Hypothalamus (tissue), 51 donors: ENCODE measurements around the gene GRIK3.

Experiments used
- DNase-seq, 51 donors: peaks; one replicate each; lab custom pipeline; 2025; lab: John Stamatoyannopoulos, UW

Gene GRIK3

GRCh38 chr1:36836196-36836883, 198.0 kb downstream of the GRIK3 start:
- peak in 9 of 51 donors; percentile 4 to 40 (median 14) for DNase-seq

DNA sequence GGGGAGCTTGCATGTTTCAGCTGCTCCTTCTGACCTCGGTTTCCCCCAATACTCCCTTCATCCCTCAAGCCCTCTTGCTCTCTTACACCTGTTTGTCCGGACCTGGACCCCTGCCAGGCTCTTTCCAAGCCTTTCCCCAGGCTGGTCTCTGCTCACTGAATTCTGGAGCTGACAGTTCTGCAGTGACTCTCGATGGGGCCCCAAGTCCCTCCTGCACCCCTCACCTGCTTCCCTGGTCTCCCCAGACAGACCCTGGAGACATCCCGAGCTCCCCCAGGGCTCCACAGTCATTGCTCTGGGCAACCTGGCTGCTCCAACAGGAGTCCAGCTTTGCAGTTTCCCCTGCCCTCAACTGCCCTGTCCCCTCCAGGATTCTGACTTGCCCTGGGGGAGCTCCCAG, 198.6 kb downstream of the GRIK3 start:
- DNase-seq = no peak

GRCh38 chr1:36835017-36835695, 199.2 kb downstream of the GRIK3 start:
- DNase-seq = peak in 8 of 51 donors; percentile 4 to 39 (median 20)

GRCh38 chr1:36834586-36834985, 199.7 kb downstream of the GRIK3 start:
- DNase-seq = no peak

DNA sequence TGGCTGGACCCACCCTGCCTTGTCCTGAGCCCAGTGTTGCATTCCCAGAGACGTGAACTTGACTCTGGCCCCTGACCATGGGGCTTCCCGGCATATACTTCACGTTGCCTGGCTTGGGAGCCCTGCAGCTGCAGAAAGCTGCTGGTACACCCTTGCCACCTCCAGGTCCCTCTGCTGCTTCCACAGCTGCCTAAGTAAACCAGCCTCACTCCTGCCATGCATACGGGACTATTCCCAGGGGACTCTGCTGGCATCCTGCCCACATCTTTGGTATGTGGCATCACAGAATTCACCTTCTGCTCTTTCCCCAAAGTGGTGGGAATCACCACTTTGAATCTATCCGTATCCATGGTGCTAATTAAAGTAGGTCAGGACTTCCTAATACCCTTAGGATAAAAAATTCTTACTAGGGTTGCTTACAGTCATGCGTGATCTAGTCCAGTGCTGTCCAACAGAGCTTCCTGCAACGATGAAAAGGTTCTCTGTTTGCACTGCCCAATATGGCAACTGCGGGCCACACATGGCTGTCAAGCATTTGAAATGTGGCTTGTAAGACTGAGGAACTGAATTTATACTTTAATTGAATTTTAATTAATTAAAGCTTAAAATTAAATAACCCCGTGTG, 203.0 kb downstream of the GRIK3 start:
- DNase-seq = peak in 5 of 51 donors; percentile 8 to 18 (median 13)

GRCh38 chr1:36829961-36830360, 204.4 kb downstream of the GRIK3 start:
- DNase-seq = peak in 1 of 51 donors; percentile 50

DNA sequence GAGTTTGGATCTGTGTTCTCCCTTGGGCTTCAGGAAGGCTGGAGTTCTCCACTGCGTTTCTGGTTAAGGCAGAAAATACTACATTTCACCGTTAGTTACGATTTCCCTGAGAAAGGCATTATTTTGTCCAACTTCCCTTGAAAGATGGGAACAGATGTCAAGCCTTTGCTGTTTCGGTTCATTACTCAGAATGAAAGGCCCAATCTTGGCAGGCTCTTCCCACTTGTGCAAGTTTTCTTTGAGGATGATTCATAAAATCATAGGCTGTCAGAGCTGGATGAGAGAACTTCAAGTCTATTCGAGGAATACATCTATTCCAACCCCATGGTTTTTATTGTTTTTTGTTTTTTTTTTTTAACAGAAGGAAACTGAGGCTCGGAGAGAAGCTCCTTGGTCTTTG, 205.2 kb downstream of the GRIK3 start:
- peak in 2 of 51 donors; percentile 15 to 33 for DNase-seq

DNA sequence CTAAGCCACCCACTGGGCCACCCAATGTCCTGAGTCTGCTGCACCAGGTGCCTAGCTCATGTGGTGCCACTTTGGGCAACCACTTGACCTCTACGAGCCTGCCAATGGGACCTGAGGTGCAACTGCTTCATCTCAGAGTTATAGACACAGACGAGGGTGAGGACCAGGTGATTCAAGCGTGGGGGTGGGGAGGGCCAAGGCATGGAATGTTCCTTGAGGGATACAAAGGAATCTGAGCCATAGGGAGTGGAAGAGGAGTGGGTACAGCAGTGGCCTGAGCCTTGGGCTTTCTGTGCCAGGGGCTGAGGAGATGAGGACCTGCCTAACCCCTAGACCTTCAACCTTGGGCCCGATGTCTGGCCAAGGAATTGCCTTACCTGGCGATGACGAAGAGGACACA, 209.1 kb downstream of the GRIK3 start:
- no peak for DNase-seq

GRCh38 chr1:36824390-36824861, 209.9 kb downstream of the GRIK3 start:
- peak in 18 of 51 donors; percentile 7 to 51 (median 27) for DNase-seq

GRCh38 chr1:36822648-36823047, 211.7 kb downstream of the GRIK3 start:
- no peak for DNase-seq

DNA sequence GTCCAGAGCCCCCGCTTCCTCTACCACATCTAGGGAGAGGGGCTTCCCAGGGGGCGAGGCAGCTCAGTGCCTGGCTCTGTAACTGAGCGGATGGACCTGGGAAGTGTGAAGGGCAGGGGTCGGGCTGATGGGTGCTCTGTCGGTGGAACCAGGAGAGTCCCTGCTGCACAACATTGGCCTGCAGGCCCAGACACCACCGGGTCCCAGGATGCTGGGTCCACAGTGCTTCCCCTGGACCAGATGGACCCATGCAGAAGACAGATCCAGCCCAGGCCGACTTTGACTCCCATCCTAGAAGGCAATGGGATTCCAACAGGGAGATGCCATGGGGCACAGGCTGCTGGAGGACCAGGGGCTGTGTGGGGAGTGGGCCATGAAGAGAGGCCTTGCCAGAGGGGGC, 212.9 kb downstream of the GRIK3 start:
- DNase-seq = no peak

DNA sequence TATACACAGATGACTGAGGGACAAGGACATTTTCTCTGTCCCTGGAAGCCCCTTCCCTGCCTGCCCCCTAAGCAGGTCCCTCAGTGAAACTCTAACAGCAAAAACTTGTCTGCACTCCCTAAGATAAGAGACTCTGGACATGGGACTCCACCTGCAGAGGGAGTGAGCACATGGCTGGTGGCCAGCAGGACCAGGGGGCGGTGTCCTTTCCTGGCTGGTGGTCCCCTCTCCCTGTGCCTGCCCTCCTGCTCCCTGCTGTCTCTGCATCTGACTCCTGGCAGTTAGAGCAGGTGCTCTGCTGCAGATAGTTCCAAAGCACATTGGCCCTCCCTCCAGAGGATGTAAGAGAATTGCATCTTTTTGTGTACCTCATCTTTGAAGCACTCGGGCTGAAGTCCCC, 215.5 kb downstream of the GRIK3 start:
- DNase-seq = no peak

GRCh38 chr1:36816348-36816747, 218.0 kb downstream of the GRIK3 start:
- DNase-seq = no peak

- no peak for DNase-seq
These were observed 219.5 kb downstream of the GRIK3 start for GRCh38 chr1:36814774-36815173.

DNA sequence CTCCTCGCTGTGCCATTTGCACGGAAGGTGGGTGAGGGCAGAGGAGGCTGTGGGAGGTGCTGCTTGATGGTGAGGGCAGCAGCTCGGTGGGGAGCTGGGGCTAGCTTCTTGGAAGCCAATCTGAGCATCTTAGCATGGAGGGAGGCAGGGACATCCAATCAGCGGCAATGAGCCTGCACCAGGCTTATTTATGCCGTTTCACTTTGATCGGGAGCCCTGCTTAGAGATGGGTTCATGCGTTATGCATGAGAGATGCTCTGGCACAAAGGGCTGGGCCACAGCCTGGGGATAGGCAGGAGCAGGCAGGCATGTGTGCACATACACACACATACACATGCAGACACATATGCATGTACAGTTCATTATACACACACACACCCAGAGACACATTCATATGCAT, 220.2 kb downstream of the GRIK3 start:
- DNase-seq = no peak

DNA sequence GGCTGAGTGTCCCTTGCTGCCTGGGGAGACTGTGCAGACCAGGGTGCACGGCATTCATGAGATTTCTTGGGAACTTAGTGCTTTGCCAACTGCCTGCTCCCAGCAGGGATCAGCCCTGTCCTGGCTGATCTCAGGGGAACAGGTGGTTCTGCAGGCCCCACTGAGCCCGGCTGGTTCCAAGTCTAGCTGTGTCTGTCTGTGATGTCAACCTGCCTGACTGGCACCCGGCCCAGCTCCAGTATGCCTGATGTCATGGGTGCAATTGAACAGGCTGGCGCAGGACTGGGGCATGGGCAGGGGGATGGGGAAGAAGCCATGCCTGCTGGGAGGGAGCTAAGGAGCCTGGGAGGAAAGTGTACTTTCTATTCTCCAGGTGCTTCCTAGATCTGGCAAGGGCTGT, 227.1 kb downstream of the GRIK3 start:
- DNase-seq = peak in 1 of 51 donors; percentile 7

DNA sequence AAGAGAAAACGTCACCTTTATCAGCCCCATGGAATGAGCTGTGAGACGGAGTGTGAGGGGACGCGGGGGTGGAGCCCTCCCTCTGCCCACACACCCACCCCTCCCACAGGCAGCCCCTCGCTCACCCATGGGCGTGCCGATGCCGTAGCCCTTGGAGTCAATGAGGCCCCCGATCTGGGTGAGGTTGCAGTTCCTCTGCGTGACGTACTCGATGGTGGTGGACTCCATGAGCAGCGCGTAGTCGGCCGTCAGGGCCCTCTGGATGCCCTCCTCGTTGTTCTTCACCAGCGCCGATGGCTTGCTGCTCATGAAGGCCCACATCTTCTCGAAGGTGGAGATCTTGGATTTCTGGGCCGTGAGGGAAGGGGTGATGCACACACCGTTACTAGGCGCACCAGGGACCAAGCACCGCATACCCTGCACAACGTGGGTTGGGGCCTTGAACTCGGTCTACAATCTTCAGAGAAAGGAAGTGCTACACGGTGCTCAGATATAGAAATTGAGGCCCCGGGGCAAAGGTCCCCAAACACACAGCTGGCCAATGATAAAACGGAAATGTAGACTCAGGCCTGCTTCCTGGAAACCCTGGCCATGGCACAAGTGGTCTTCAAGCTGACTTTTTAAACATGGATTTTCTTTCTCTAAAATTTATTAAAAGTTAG, 228.2 kb downstream of the GRIK3 start:
- DNase-seq = no peak

DNA sequence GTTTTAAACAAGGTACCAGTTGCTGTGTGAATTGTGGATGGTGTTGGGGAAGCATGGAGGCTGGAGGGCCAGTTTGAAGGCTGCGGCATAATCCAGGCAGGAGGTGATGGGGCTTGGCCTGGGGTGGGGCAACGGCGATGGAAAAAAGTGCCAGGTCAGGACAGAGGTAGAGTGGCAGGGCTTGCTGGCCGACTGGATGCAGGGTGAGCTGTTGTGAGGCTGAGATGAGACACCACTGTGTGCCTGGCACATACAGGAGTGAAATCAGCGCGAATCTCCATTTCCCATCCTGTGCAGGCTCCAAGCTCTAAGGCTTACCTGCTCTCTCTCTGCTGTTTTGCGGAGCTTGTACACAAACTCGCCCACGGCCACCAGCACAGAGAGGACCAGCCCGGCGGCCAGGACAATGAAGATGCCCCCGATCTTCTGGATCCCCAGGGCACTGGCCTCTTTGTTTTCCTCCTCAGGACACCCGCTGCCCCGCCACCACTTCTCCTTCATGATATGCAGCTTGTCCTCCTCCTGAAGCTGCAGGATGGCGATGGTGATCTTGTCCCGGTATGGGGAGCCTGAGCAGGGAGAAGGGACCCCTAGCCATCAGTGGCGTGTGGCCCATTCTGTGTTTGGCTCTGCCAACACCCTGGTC, 229.5 kb downstream of the GRIK3 start:
- DNase-seq = no peak

DNA sequence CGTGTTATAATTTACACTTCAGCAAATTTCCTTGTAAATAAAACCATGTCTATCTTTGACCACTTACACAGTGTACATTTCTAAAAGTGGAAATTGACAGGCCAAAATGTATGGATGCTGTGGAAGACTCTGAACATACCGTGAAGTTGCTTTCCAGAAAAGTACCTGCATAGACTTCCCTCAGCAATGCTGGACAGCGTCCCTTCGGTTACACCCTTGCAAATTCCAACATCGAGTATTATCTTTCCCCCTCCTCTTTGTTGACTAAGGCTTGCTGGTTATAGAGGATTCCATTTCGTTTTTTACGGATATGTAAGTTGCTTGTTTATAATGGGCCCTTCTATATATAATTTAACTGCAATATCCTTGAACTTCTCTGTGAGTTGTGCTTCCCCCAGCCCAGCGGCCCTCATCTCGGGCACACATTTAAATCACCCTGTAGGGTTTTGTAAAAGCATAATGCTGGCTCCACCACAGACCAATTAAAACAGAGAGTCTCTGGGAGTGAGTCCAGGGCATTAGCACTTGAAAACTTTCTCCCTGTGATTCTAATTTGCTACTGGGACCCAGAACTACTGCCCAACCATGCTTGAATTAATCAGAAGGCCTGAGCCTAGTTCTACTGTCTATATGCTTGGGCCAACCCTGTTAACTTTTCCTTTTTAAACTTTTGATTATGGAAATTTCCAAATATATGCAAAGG, 230.3 kb downstream of the GRIK3 start:
- peak in 6 of 51 donors; percentile 13 to 36 (median 22) for DNase-seq

DNA sequence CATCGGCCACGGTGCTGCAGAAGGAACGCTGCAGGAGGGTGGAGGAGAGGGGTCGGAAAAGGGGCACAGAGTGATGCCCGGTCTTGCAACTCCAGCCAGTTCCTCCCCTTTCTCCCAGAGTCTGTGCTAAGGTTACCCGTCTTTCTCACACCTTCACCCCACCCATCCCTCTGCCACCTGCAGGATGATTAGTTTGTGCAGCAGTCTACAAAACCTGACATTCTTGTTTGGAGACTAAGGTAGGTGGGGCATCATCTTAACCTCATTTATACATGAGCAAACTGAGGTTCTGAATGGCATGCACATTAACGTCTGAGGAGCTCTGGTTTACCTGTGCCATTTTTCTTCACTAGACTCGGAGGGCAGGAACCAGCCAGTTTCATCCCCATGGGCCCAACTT, 232.3 kb downstream of the GRIK3 start:
- DNase-seq = no peak
